ENCODE results near the gene CROT.
"Not testable (repeated sequence)": the region's sequence is repeated elsewhere in the genome, so short reads cannot be mapped to it uniquely, and the experiment has no call there.

The CROT gene

DNA sequence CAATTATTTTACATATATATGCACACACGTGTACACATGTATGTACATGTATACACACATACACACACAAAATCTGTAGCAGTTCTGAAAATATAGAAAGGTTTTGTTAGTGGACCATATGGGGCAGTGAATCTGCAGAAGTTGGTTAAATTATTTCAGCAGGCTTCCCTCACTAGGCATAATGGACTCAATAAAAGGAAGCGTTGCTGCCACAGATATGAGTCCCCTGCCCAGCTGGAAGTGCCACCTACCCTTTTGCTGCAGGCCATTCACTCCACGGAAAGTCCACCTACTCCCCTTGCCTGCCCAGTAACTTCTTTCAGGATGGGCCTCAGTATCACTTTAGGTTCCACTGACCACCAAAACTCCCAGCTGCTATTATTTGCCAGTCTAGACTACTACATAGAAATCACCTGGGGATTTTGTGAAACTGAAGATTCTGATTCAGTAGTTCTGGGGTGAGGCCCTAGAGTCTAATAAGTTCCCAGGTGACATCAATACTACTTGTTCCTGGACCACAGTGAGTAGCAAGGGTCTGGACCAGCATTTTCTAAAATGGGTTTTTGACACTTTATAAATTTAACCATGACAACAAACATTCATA is 29.3 kb upstream of the CROT start:
- no peak overlapping the region for H3K4me2 ChIP-seq (ENCODE audit: low read length)
- TF ChIP-seq, protein P1, sequence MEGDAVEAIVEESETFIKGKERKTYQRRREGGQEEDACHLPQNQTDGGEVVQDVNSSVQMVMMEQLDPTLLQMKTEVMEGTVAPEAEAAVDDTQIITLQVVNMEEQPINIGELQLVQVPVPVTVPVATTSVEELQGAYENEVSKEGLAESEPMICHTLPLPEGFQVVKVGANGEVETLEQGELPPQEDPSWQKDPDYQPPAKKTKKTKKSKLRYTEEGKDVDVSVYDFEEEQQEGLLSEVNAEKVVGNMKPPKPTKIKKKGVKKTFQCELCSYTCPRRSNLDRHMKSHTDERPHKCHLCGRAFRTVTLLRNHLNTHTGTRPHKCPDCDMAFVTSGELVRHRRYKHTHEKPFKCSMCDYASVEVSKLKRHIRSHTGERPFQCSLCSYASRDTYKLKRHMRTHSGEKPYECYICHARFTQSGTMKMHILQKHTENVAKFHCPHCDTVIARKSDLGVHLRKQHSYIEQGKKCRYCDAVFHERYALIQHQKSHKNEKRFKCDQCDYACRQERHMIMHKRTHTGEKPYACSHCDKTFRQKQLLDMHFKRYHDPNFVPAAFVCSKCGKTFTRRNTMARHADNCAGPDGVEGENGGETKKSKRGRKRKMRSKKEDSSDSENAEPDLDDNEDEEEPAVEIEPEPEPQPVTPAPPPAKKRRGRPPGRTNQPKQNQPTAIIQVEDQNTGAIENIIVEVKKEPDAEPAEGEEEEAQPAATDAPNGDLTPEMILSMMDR (IDR thresholded peaks at IDR 0.05; ENCODE audit: low read depth, low read length), result no peak
- no peak for TF ChIP-seq EZH2phosphoT487 (IDR thresholded peaks at IDR 0.05; ENCODE audit: low read depth)

DNA sequence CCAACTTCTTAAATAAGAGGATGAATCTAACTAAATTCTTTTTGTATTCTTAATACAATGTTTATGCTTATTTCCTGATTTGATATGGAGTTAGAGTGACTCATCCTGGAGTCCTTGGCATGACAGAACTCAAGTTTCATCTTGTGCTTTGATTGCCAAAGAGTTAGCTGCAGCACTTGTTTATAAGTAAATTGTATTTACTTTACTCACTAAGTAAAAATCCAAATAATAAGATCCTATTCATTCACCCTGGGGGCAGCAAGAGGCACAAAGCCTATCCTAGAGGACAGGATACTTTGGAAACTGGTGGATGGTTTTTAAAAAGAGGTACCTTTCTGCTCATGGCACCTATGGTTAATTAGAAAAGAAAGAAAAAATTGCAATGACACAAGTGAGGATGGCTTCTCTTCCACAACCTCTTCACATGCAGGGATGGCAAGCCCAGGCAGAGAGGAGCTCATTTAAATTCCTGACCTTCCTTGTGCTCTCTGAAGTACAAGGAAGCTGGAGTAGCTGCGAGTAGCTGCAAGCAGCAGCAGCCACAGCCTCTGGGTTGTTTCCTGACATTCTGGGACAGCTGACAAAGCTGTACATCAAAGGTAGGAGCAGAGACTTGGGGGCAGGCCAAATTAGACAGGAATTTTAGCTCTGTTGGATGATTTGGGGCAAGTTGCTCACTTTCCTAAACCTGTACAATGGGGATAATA is 28.5 kb upstream of the CROT start:
- Histone ChIP-seq H3K27me3 (ENCODE audit: low read depth, low read length) (no peaks in the 10 kb centered on the region), H3K36me3 (replicated peaks; ENCODE audit: low read depth, low read length) (no peaks in the 10 kb centered on the region), H3K4me3 (ENCODE audit: low read length) (no peak overlapping the region), H3K79me2 (ENCODE audit: low read length) (no peaks in the 10 kb centered on the region), H3K9ac (ENCODE audit: low read length) (no peak overlapping the region), H3K4me2 (ENCODE audit: low read length) (no peak overlapping the region), H3K4me1 (ENCODE audit: low read length) (peaks cover 9% of the 10 kb centered on the region; the same call in 1 of the 2 replicates), H2AFZ (ENCODE audit: low read depth, low read length) (no peak overlapping the region), H4K20me1 (ENCODE audit: insufficient read depth, low read length) (no peaks in the 10 kb centered on the region), H3K9me3 (ENCODE audit: insufficient read depth, low read length) (no peaks in the 10 kb centered on the region), H3K27ac (ENCODE audit: low read length) (no peak overlapping the region)
- TF ChIP-seq, protein P1 (IDR thresholded peaks at IDR 0.05; ENCODE audit: low read depth, low read length), result no peak
- no peak for TF ChIP-seq EZH2phosphoT487 (IDR thresholded peaks at IDR 0.05; ENCODE audit: low read depth)

More for the DNA sequence above, 29.3 kb upstream of the CROT start:
- H4K20me1 ChIP-seq (ENCODE audit: insufficient read depth, low read length), result no peaks in the 10 kb centered on the region
- H2AFZ ChIP-seq (ENCODE audit: low read depth, low read length), result no peak overlapping the region
- no peak overlapping the region for H3K9ac ChIP-seq (ENCODE audit: low read length)
- no peak overlapping the region for H3K4me3 ChIP-seq (ENCODE audit: low read length)
- no peaks in the 10 kb centered on the region for H3K27me3 ChIP-seq (ENCODE audit: low read depth, low read length)
- H3K27ac ChIP-seq (ENCODE audit: low read length), result no peak overlapping the region
- H3K79me2 ChIP-seq (ENCODE audit: low read length), result no peaks in the 10 kb centered on the region
- H3K9me3 ChIP-seq (ENCODE audit: insufficient read depth, low read length), result no peaks in the 10 kb centered on the region
- H3K36me3 ChIP-seq (replicated peaks; ENCODE audit: low read depth, low read length), result no peaks in the 10 kb centered on the region
- H3K4me1 ChIP-seq (ENCODE audit: low read length), result peaks cover 9% of the 10 kb centered on the region; the same call in 1 of the 2 replicates

DNA sequence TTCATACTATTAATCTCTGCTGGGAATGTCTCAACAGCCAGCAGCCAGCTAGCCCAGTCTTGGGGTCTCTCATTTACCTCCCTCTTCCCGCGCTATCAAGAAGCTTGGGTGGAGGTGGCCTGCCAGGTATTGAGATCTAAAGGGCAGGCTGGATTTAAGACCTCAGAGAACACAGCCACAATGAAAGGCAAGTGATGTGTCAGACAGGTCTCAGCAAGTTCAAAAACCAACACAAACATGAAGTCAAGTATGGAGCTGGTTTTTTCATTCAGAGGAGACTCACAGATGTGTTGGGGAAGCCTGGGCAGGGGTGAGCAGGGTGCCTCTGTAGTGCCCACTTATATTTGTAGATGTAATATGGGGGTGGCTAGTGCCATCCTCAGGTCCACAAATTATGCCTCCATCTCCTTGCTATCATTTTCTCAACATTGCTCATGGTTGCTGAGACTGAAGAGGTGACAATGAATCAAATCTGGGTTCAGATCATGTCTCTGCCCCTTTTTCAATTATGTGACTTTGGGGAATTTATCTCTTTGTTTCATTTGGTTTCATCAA is 27.7 kb upstream of the CROT start:
- Histone ChIP-seq H3K9ac (ENCODE audit: low read length) (no peak overlapping the region), H3K27me3 (ENCODE audit: low read depth, low read length) (no peaks in the 10 kb centered on the region), H3K27ac (ENCODE audit: low read length) (no peak overlapping the region), H4K20me1 (ENCODE audit: insufficient read depth, low read length) (no peaks in the 10 kb centered on the region), H3K9me3 (ENCODE audit: insufficient read depth, low read length) (0 out of 2 replicates have a peak, but pooled peaks cover 3% of the 10 kb centered on the region), H3K4me1 (ENCODE audit: low read length) (peaks cover 9% of the 10 kb centered on the region; the same call in 1 of the 2 replicates), H3K36me3 (replicated peaks; ENCODE audit: low read depth, low read length) (no peaks in the 10 kb centered on the region), H3K4me2 (ENCODE audit: low read length) (no peak overlapping the region), H3K79me2 (ENCODE audit: low read length) (no peaks in the 10 kb centered on the region), H2AFZ (ENCODE audit: low read depth, low read length) (no peak overlapping the region), H3K4me3 (ENCODE audit: low read length) (no peak overlapping the region)
- TF ChIP-seq, protein P1 (IDR thresholded peaks at IDR 0.05; ENCODE audit: low read depth, low read length), result no peak
- TF ChIP-seq EZH2phosphoT487 (IDR thresholded peaks at IDR 0.05; ENCODE audit: low read depth), result no peak

DNA sequence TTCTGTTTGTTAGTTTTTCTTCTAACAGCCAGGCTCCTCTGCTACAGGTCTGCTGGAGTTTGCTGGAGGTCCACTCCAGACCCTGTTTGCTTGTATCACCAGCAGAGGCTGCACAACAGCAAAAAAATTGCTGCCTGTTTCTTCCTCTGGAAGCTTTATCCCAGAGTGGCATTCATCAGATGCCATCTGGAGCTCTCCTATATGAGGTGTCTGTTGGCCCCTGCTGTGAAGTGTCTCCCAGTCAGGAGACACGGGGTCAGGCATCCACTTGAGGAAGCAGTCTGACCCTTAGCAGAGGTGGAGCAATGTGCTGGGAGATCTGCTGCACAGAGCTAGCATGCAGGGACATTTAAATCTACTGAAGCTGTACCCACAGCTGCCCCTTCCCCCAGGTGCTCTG is 26.7 kb upstream of the CROT start:
- Histone ChIP-seq H3K4me2 (ENCODE audit: low read length) (no peak overlapping the region), H3K4me1 (ENCODE audit: low read length) (peaks cover 9% of the 10 kb centered on the region; the same call in 1 of the 2 replicates), H3K9ac (ENCODE audit: low read length) (no peak overlapping the region), H3K27me3 (ENCODE audit: low read depth, low read length) (no peaks in the 10 kb centered on the region), H2AFZ (ENCODE audit: low read depth, low read length) (no peak overlapping the region), H3K9me3 (ENCODE audit: insufficient read depth, low read length) (peaks cover 10% of the 10 kb centered on the region), H4K20me1 (ENCODE audit: insufficient read depth, low read length) (no peaks in the 10 kb centered on the region), H3K4me3 (ENCODE audit: low read length) (no peak overlapping the region), H3K79me2 (ENCODE audit: low read length) (no peaks in the 10 kb centered on the region), H3K36me3 (replicated peaks; ENCODE audit: low read depth, low read length) (peaks cover 3% of the 10 kb centered on the region), H3K27ac (ENCODE audit: low read length) (no peak overlapping the region)
- TF ChIP-seq EZH2phosphoT487 (IDR thresholded peaks at IDR 0.05; ENCODE audit: low read depth), result no peak
- TF ChIP-seq, protein P1 (IDR thresholded peaks at IDR 0.05; ENCODE audit: low read depth, low read length), result no peak

DNA sequence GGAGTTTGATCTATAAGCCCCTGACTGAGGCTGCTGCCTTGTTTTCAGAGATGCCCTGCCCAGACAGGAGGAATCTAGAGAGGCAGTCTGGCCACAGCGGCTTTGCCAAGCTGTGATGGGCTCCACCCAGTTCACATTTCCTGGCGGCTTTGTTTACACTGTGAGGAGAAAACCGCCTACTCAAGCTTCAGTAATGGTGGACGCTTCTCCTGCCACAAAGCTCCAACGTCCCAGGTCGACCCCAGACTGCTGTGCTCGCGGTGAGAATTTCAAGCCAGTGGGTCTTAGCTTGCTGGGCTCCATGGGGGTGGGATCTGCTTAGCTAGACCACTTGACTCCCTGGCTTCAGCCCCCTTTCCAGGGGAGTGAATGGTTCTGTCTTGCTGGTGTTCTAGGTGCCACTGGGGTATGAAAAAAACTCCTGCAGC is 26.3 kb upstream of the CROT start:
- peaks cover 10% of the 10 kb centered on the region for H3K9me3 ChIP-seq (ENCODE audit: insufficient read depth, low read length)
- not testable (repeated sequence) for H2AFZ ChIP-seq (ENCODE audit: low read depth, low read length); H3K4me2 ChIP-seq (ENCODE audit: low read length); H4K20me1 ChIP-seq (ENCODE audit: insufficient read depth, low read length); H3K4me3 ChIP-seq (ENCODE audit: low read length); H3K27me3 ChIP-seq (ENCODE audit: low read depth, low read length); H3K79me2 ChIP-seq (ENCODE audit: low read length); H3K4me1 ChIP-seq (ENCODE audit: low read length); H3K9ac ChIP-seq (ENCODE audit: low read length); H3K36me3 ChIP-seq (replicated peaks; ENCODE audit: low read depth, low read length); H3K27ac ChIP-seq (ENCODE audit: low read length)

Measured in OCI-LY3 (cell line).